ENCODE results near the gene ESR1.
"Not testable (repeated sequence)": the region's sequence is repeated elsewhere in the genome, so short reads cannot be mapped to it uniquely, and the experiment has no call there.

The ESR1 gene

DNA sequence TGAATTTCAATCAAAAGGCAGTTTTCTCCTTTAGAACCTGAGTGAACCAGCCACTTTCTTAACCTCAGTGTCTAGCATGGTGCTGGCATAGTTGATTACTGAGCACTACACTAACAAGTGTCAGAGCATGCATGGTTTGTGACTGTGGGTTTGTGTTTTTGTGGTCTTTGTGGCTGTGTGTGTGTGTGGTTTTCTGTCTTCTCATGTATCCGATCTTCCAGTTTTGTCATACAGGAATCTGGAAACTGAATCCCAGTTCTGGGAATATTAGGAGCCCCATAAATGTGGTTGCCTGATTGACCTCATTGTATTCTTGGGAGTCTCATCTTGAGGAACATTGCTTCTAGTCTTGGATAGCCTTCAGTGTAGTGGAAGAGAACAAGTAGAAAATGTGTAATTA lies 73.7 kb downstream of the ESR1 start:
- no peak for DNase-seq
- peaks cover 4% of the 10 kb centered on the region for H3K27me3 Mint-ChIP-seq (ENCODE audit: low read depth, poor library complexity)
- H3K4me3 Mint-ChIP-seq = no peak overlapping the region

GRCh38 chr6:151882206-151882605 lies 74.7 kb downstream of the ESR1 start:
- no peaks in the 10 kb centered on the region for H3K4me1 Mint-ChIP-seq
- TF ChIP-seq CTCF (IDR thresholded peaks at IDR 0.05) = no peak
- no peak overlapping the region for H3K4me3 Mint-ChIP-seq
- no peak for DNase-seq
- no peak overlapping the region for H3K27ac Mint-ChIP-seq
- H3K9me3 Mint-ChIP-seq = no peaks in the 10 kb centered on the region
- no peaks in the 10 kb centered on the region for H3K36me3 Mint-ChIP-seq (ENCODE audit: low read depth)
- H3K27me3 Mint-ChIP-seq (ENCODE audit: low read depth, poor library complexity) = peaks cover 4% of the 10 kb centered on the region

More for the DNA sequence above, 73.7 kb downstream of the ESR1 start:
- no peaks in the 10 kb centered on the region for H3K36me3 Mint-ChIP-seq (ENCODE audit: low read depth)
- no peaks in the 10 kb centered on the region for H3K9me3 Mint-ChIP-seq
- TF ChIP-seq CTCF (IDR thresholded peaks at IDR 0.05) = no peak
- no peak overlapping the region for H3K27ac Mint-ChIP-seq
- H3K4me1 Mint-ChIP-seq = no peaks in the 10 kb centered on the region

DNA sequence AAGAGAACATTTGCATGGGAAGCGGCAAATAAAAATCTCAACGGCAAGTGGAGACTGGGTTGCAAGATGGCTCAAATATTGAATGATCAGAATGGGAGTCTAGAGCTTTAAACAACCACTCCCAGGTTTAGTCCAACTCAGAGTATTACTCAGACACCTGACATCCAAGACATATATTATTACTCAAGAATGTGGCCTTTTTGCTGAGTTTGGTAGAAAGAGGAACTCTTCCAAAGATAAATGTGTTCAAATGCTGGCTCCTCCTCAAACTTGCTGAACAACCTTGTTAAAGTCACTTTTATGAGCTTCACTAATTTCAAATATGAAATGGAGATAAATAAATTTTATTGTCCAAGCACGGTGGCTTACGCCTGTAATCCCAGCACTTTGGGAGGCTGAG lies 77.8 kb downstream of the ESR1 start:
- no peak overlapping the region for H3K27ac Mint-ChIP-seq
- no peak for TF ChIP-seq CTCF (IDR thresholded peaks at IDR 0.05)
- H3K4me3 Mint-ChIP-seq = no peak overlapping the region
- H3K36me3 Mint-ChIP-seq (ENCODE audit: low read depth) = no peaks in the 10 kb centered on the region
- peaks cover 4% of the 10 kb centered on the region for H3K27me3 Mint-ChIP-seq (ENCODE audit: low read depth, poor library complexity)
- DNase-seq = no peak
- H3K9me3 Mint-ChIP-seq = no peaks in the 10 kb centered on the region
- no peaks in the 10 kb centered on the region for H3K4me1 Mint-ChIP-seq

- no peak overlapping the region for H3K27ac Mint-ChIP-seq
- H3K9me3 Mint-ChIP-seq = peaks cover 6% of the 10 kb centered on the region
- no peak for DNase-seq
- no peak for TF ChIP-seq CTCF (IDR thresholded peaks at IDR 0.05)
- H3K4me3 Mint-ChIP-seq = no peak overlapping the region
- H3K36me3 Mint-ChIP-seq (ENCODE audit: low read depth) = no peaks in the 10 kb centered on the region
- no peaks in the 10 kb centered on the region for H3K4me1 Mint-ChIP-seq
- H3K27me3 Mint-ChIP-seq (ENCODE audit: low read depth, poor library complexity) = no peaks in the 10 kb centered on the region
Observed at GRCh38 chr6:151891524-151891923, 84.0 kb downstream of the ESR1 start.

GRCh38 chr6:151894426-151894825 lies 86.9 kb downstream of the ESR1 start:
- H3K36me3 Mint-ChIP-seq (ENCODE audit: low read depth); H3K4me1 Mint-ChIP-seq; DNase-seq; H3K27ac Mint-ChIP-seq; H3K4me3 Mint-ChIP-seq; H3K27me3 Mint-ChIP-seq (ENCODE audit: low read depth, poor library complexity): not testable (repeated sequence)
- H3K9me3 Mint-ChIP-seq = peaks cover 23% of the 10 kb centered on the region

DNA sequence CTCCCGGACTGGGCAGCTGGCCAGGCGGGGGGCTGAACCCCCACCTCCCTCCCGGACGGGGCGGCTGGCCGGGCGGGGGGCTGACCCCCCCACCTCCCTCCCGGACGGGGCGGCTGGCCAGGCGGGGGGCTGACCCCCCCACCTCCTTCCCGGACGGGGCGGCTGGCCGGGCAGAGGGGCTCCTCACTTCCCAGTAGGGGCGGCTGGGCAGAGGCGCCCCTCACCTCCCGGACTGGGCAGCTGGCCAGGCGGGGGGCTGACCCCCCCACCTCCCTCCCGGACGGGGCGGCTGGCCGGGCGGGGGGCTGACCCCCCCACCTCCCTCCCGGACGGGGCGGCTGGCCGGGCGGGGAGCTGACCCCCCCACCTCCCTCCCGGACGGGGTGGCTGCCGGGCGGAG lies 91.7 kb downstream of the ESR1 start:
- not testable (repeated sequence) for H3K27me3 Mint-ChIP-seq (ENCODE audit: low read depth, poor library complexity); H3K4me1 Mint-ChIP-seq; H3K27ac Mint-ChIP-seq; DNase-seq; H3K4me3 Mint-ChIP-seq; H3K36me3 Mint-ChIP-seq (ENCODE audit: low read depth)
- peaks cover 40% of the 10 kb centered on the region for H3K9me3 Mint-ChIP-seq

DNA sequence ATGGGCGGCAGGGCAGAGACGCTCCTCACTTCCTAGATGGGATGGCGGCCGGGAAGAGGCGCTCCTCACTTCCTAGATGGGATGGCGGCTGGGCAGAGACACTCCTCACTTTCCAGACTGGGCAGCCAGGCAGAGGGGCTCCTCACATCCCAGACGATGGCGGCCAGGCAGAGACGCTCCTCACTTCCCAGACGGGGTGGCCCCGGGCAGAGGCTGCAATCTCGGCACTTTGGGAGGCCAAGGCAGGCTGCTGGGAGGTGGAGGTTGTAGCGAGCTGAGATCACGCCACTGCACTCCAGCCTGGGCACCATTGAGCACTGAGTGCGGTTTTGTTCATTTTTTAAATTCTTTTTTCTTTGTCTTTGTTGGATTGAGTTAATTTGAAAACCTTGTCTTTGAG lies 92.3 kb downstream of the ESR1 start:
- H3K4me1 Mint-ChIP-seq; H3K4me3 Mint-ChIP-seq; DNase-seq; H3K27ac Mint-ChIP-seq; H3K36me3 Mint-ChIP-seq (ENCODE audit: low read depth); H3K27me3 Mint-ChIP-seq (ENCODE audit: low read depth, poor library complexity): not testable (repeated sequence)
- peaks cover 37% of the 10 kb centered on the region for H3K9me3 Mint-ChIP-seq

DNA sequence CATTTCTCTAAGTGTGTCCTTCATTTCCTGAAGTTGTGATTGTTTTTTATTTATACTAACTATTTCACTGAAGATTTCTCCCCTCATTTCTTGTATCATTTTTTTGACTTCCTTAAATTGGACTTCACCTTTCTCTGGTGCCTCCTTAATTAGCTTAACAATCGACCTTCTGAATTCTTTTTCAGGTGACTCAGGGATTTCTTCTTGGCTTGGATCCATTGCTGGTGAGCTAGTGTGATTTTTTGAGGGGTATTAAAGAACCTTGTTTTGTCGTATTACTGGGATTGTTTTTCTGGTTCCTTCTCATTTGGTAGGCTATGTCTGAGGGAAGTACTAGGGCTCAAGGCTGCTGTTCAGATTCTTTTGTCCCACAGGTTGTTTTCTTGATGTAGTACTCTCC lies 92.8 kb downstream of the ESR1 start:
- no peak for TF ChIP-seq CTCF (IDR thresholded peaks at IDR 0.05)
- no peaks in the 10 kb centered on the region for H3K27me3 Mint-ChIP-seq (ENCODE audit: low read depth, poor library complexity)

More for the DNA sequence above, 92.8 kb downstream of the ESR1 start:
- Mint-ChIP-seq H3K27ac (no peak overlapping the region), H3K4me3 (no peak overlapping the region), H3K36me3 (ENCODE audit: low read depth) (peaks cover 7% of the 10 kb centered on the region), H3K4me1 (no peaks in the 10 kb centered on the region), H3K9me3 (peaks cover 34% of the 10 kb centered on the region)
- DNase-seq = no peak
